Endothelial cell of umbilical vein (primary cell): ENCODE measurements around the gene UBN2. TPM values are rescaled to one million over a fixed set of nuclear protein-coding genes. Genes with fewer than 3 reads are reported as not detected.

Experiments used
- BruUV-seq: library from RNA; stranded (reverse); fragments of 400-500 nt; replicated peaks from 2 replicates; lab custom pipeline; 2021; lab: Mats Ljungman, UMichigan
- CTCF ChIA-PET: fragments of 300-600, 350-600 bp; sonication (Branson Sonifier 250); formaldehyde crosslinking; loops from one replicate; lab custom pipeline; 2021; ENCODE audit warnings: antibody characterized with exemption, inconsistent platforms; lab: Charles Lee
- POLR2A ChIA-PET: fragments of 300-600, 350-600 bp; sonication (Branson Sonifier 250); formaldehyde crosslinking; loops from one replicate; lab custom pipeline; 2021; ENCODE audit warnings: antibody characterized with exemption, inconsistent platforms; lab: Charles Lee
- DNase-seq: peaks from one replicate; pipeline ENCODE4 v3.0.0-alpha.2; 2011; ENCODE audit warnings: low read depth, low spot score
- FAIRE-seq: peaks from 2 replicates; lab custom pipeline; 2011; peaks lifted over from hg19 to GRCh38; lab: Jason Lieb, UNC
- H2AFZ ChIP-seq: 2 replicates; pipeline ENCODE4 v1.6.0; 2012; ENCODE audit warnings: low read depth, low read length, control low read depth, inconsistent platforms
- H3K27ac ChIP-seq: 2 replicates; pipeline ENCODE4 v1.5.1; 2011; ENCODE audit warnings: low read depth, mild to moderate bottlenecking, control low read depth, low read length, moderate library complexity; ENCODE audit not compliant: insufficient read depth
- H3K27me3 ChIP-seq, 2 experiments: 2 replicates each; pipeline versions ENCODE4 v1.6.0 to v1.6.1; 2011; ENCODE audit warnings: low read length in 2 of 2, mixed read lengths in 1 of 2; ENCODE audit not compliant: control insufficient read depth in 2 of 2, insufficient read depth in 2 of 2
- H3K36me3 ChIP-seq, 2 experiments: 2 replicates in 1 of 2; 3 replicates in 1 of 2; pipeline ENCODE4 v1.5.1; 2011; ENCODE audit warnings: low read length in 2 of 2, mild to moderate bottlenecking in 1 of 2, moderate library complexity in 1 of 2; ENCODE audit not compliant: control insufficient read depth in 2 of 2, insufficient read depth in 2 of 2; ENCODE audit errors: extremely low read depth in 1 of 2
- H3K4me1 ChIP-seq: 3 replicates; pipeline ENCODE4 v1.5.1; 2011; ENCODE audit warnings: mild to moderate bottlenecking, low read length; ENCODE audit not compliant: control insufficient read depth, insufficient read depth; ENCODE audit errors: extremely low read depth
- H3K4me2 ChIP-seq: 2 replicates; pipeline ENCODE4 v1.6.1; 2011; ENCODE audit warnings: low read length, control low read depth, mixed read lengths; ENCODE audit not compliant: insufficient read depth
- H3K4me3 ChIP-seq, 3 experiments: fragments of 200-600 bp in 1 of 3; sonication (generic), shearing (Covaris generic) in 1 of 3; replicated peaks in 1 of 3; 2 replicates each; pipeline ENCODE4 v1.5.1; 2011 to 2016; ENCODE audit warnings: control low read depth in 3 of 3, low read length in 3 of 3, mild to moderate bottlenecking in 2 of 3, inconsistent platforms in 1 of 3, low read depth in 1 of 3, moderate library complexity in 1 of 3; ENCODE audit not compliant: insufficient read depth in 1 of 3
- H3K79me2 ChIP-seq: 2 replicates; pipeline ENCODE4 v1.6.0; 2012; ENCODE audit warnings: low read length, inconsistent platforms; ENCODE audit not compliant: control insufficient read depth, insufficient read depth
- H3K9ac ChIP-seq: replicated peaks from 2 replicates; pipeline ENCODE3; 2011; ENCODE audit warnings: low read length, control low read depth; ENCODE audit not compliant: insufficient read depth; ENCODE audit errors: extremely low read depth
- H3K9me1 ChIP-seq: replicated peaks from 3 replicates; pipeline ENCODE4 v1.6.0; 2011; ENCODE audit warnings: mild to moderate bottlenecking, low read length; ENCODE audit not compliant: control insufficient read depth, insufficient read depth; ENCODE audit errors: extremely low read depth
- H3K9me3 ChIP-seq: replicated peaks from 2 replicates; pipeline ENCODE4 v1.5.1; 2012; ENCODE audit warnings: low read length, inconsistent platforms; ENCODE audit not compliant: control insufficient read depth, insufficient read depth
- H4K20me1 ChIP-seq: replicated peaks from 2 replicates; pipeline ENCODE3; 2011; ENCODE audit warnings: mild to moderate bottlenecking, low read length; ENCODE audit not compliant: control insufficient read depth, insufficient read depth; ENCODE audit errors: extremely low read depth
- EZH2 ChIP-seq: IDR thresholded peaks from 2 replicates; pipeline ENCODE4 v1.6.1; 2012; ENCODE audit warnings: borderline replicate concordance, low read depth, mild to moderate bottlenecking, moderate library complexity, low read length, inconsistent platforms; ENCODE audit not compliant: severe bottlenecking
- FOS ChIP-seq: IDR thresholded peaks from 2 replicates; pipeline ENCODE4 v1.6.1; 2011; ENCODE audit warnings: mild to moderate bottlenecking, low read length, moderate library complexity, borderline replicate concordance; ENCODE audit not compliant: insufficient read depth
- GATA2 ChIP-seq: IDR thresholded peaks from 2 replicates; pipeline ENCODE4 v1.7.0; 2011; ENCODE audit warnings: low read depth, mild to moderate bottlenecking, moderate library complexity, mixed read lengths, low read length; ENCODE audit not compliant: insufficient read length, insufficient read depth
- JUN ChIP-seq: IDR thresholded peaks from 2 replicates; pipeline ENCODE4 v1.6.1; 2011; ENCODE audit warnings: borderline replicate concordance, low read depth; ENCODE audit not compliant: insufficient read length, insufficient read depth
- MYC ChIP-seq: IDR thresholded peaks from one replicate; pipeline ENCODE4 v1.6.1; 2011; ENCODE audit warnings: mild to moderate bottlenecking, low read depth, low read length
- POLR2A ChIP-seq: IDR thresholded peaks from 2 replicates; pipeline ENCODE4 v1.6.1; 2012; ENCODE audit warnings: low read depth, mild to moderate bottlenecking, control low read depth, low read length
- POLR2AphosphoS5 ChIP-seq: IDR thresholded peaks from 2 replicates; pipeline ENCODE4 v1.6.1; 2012; ENCODE audit warnings: low read depth, mild to moderate bottlenecking, control low read depth, low read length, moderate library complexity; ENCODE audit not compliant: insufficient read depth
- dilution Hi-C: fragments of 300-500 bp; cut with MboI; formaldehyde crosslinking; loops from one replicate; pipeline ENCODE4 v1.15.0; 2019; ENCODE audit warnings: low sequenced_read_pairs; ENCODE audit not compliant: extremely low pct_ligation_motif_present
- intact Hi-C: fragments of 100-400 bp; cut with micrococcal nuclease; formaldehyde crosslinking; loops from one replicate; pipeline ENCODE4 v1.10.0; 2022
- polyA plus RNA-seq, 4 experiments: library from polyadenylated mRNA; depleted of rRNA in 3 of 4; stranded (reverse) in 3 of 4; unstranded in 1 of 4; fragments of >200 nt; gene quantifications; 2 replicates each; pipeline versions ENCODE4 v1.2.1 to v1.2.3, GENCODE V29; 2011 to 2012; ENCODE audit warnings: missing spikeins in 1 of 4
- total RNA-seq: library from RNA; stranded (reverse); gene quantifications from 2 replicates; pipeline ENCODE4 v1.2.3, GENCODE V29; 2021
- TF ChIP-seq, protein P1 (sequence below), 2 donors: IDR thresholded peaks; 1 replicate in 1 of 2; 2 replicates in 1 of 2; pipeline ENCODE4 v1.5.1; 2011; ENCODE audit warnings: low read length in 2 of 2, mild to moderate bottlenecking in 2 of 2, moderate library complexity in 2 of 2, control low read depth in 1 of 2, inconsistent platforms in 1 of 2, low read depth in 1 of 2; ENCODE audit not compliant: insufficient read depth in 1 of 2; ENCODE audit errors: extremely low read depth in 1 of 2
- TF ChIP-seq, protein P2 (sequence below): IDR thresholded peaks from 2 replicates; pipeline ENCODE4 v1.6.1; 2011; ENCODE audit not compliant: insufficient read depth, insufficient read length

Gene UBN2
- total and polyA plus RNA-seq, 2 donors (not counting 3 experiments of a cell fraction or from before 2014, with no cell fraction given), result 2.2 to 14.2 TPM

DNA sequence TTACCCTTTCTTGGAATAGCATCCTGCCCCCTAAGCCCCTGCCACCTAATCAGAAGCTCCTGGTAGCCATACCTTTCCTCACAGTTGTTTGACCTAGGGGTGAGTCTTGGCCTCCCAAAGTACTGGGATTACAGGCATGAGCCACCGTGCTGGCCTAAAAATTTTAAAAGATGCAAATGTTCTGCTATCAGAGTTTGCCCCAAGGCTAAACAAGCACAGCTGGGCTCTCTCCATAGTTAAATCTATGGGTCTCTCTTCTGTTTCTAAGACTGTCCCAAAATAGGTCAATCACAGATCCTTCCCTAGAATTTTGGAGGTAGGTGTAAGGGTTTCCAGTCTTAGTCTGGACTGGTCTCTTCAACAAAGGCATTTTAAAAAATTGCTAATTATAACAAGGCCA, 12.9 kb upstream of the UBN2 start:
- no TSS peak for BruUV-seq
- H3K9me1 ChIP-seq, result no peaks in the 10 kb centered on the region
- H3K79me2 ChIP-seq, result no peaks in the 10 kb centered on the region
- H3K4me3 ChIP-seq, result no peak overlapping the region
- POLR2A ChIA-PET, result no interaction called here
- no peak for DNase-seq
- H3K9me3 ChIP-seq, result no peaks in the 10 kb centered on the region
- intact Hi-C loops (no loop called here), dilution Hi-C loops (no loop called here)
- no peak for FAIRE-seq
- H4K20me1 ChIP-seq, result no peaks in the 10 kb centered on the region
- no peaks in the 10 kb centered on the region for H3K36me3 ChIP-seq
- H3K4me1 ChIP-seq, result no peaks in the 10 kb centered on the region
- no peak for TF ChIP-seq FOS
- TF ChIP-seq, protein P1, sequence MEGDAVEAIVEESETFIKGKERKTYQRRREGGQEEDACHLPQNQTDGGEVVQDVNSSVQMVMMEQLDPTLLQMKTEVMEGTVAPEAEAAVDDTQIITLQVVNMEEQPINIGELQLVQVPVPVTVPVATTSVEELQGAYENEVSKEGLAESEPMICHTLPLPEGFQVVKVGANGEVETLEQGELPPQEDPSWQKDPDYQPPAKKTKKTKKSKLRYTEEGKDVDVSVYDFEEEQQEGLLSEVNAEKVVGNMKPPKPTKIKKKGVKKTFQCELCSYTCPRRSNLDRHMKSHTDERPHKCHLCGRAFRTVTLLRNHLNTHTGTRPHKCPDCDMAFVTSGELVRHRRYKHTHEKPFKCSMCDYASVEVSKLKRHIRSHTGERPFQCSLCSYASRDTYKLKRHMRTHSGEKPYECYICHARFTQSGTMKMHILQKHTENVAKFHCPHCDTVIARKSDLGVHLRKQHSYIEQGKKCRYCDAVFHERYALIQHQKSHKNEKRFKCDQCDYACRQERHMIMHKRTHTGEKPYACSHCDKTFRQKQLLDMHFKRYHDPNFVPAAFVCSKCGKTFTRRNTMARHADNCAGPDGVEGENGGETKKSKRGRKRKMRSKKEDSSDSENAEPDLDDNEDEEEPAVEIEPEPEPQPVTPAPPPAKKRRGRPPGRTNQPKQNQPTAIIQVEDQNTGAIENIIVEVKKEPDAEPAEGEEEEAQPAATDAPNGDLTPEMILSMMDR (IDR thresholded peaks at IDR 0.05; ENCODE audit: extremely low read depth in 1 of 2, insufficient read depth in 1 of 2, low read depth in 1 of 2, low read length in 2 of 2), result no peak
- no peak for TF ChIP-seq POLR2AphosphoS5
- TF ChIP-seq GATA2, result no peak
- TF ChIP-seq, protein P2, sequence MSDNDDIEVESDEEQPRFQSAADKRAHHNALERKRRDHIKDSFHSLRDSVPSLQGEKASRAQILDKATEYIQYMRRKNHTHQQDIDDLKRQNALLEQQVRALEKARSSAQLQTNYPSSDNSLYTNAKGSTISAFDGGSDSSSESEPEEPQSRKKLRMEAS, result no peak
- no peak for TF ChIP-seq MYC
- no peak for TF ChIP-seq POLR2A
- no peak for TF ChIP-seq JUN
- TF ChIP-seq EZH2, result no peak
- H3K27ac ChIP-seq, result no peak overlapping the region
- CTCF ChIA-PET, result no interaction called here
- H3K27me3 ChIP-seq, result peaks cover 0 to 2% of the 10 kb centered on the region in 2 experiments
- no peak overlapping the region for H2AFZ ChIP-seq
- no peak overlapping the region for H3K9ac ChIP-seq
- no peak overlapping the region for H3K4me2 ChIP-seq
